Spleen (tissue), 7 donors: ENCODE measurements around the gene TAB3.

Experiments
- CTCF ChIP-seq, 11 experiments: fragments of 200-600 bp in 7 of 11; fragments of 450-650 bp in 4 of 11; sonication (generic) in 4 of 11; IDR thresholded peaks in 8 of 11; conservative IDR thresholded peaks in 3 of 11; 1 replicate in 7 of 11; 2 replicates in 4 of 11; pipeline versions ENCODE4 v1.4.0 to v1.8.0; 2016 to 2021; ENCODE audit warnings: antibody characterized with exemption in 11 of 11, inconsistent platforms in 4 of 11, mild to moderate bottlenecking in 1 of 11
- POLR2AphosphoS5 ChIP-seq, 3 donors: sonication (generic); formaldehyde crosslinking; IDR thresholded peaks; one replicate each; pipeline ENCODE4 v1.5.1; 2017; ENCODE audit warnings: antibody characterized with exemption in 3 of 3
- donor health status: DM: no; HTN: no; CAD: no; lungs with moderate emphysema.
- donor health status: DM: no; HTN: no; CAD: no.
- donor health status: DM: no; HTN: no; CAD: no.

- TF ChIP-seq CTCF (IDR thresholded peaks at IDR 0.05 in 8 of 11, conservative IDR thresholded peaks at IDR 0.05 in 3 of 11) (no peak), POLR2AphosphoS5 (IDR thresholded peaks at IDR 0.05) (no peak)
These were observed 29.4 kb upstream of the TAB3 start for GRCh38 chrX:30918480-30918879.
